ENCODE measurements around the gene IGF2R.
"Not testable (repeated sequence)": the region's sequence is repeated elsewhere in the genome, so short reads cannot be mapped to it uniquely, and the experiment has no call there.

Gene IGF2R

GRCh38 chr6:160078883-160079685, 110.2 kb downstream of the IGF2R start:
- no peak for DNase-seq

GRCh38 chr6:160079686-160080043, 110.8 kb downstream of the IGF2R start:
- DNase-seq: no peak

GRCh38 chr6:160080097-160080496, 111.2 kb downstream of the IGF2R start:
- DNase-seq: no peak

GRCh38 chr6:160081398-160081797, 112.5 kb downstream of the IGF2R start:
- DNase-seq: no peak

GRCh38 chr6:160082627-160083026, 113.7 kb downstream of the IGF2R start:
- DNase-seq: no peak

- no peak for DNase-seq
Measured at GRCh38 chr6:160084198-160084776, 115.4 kb downstream of the IGF2R start.

GRCh38 chr6:160085226-160085625, 116.3 kb downstream of the IGF2R start:
- DNase-seq: no peak

GRCh38 chr6:160085713-160086505, 117.0 kb downstream of the IGF2R start:
- DNase-seq: no peak

- no peak for DNase-seq
Measured at GRCh38 chr6:160086754-160087153, 117.9 kb downstream of the IGF2R start.

GRCh38 chr6:160088069-160088783, 119.3 kb downstream of the IGF2R start:
- no peak for DNase-seq

GRCh38 chr6:160088784-160089533, 120.1 kb downstream of the IGF2R start:
- DNase-seq: no peak

- DNase-seq: no peak
Measured at GRCh38 chr6:160089534-160089897, 120.6 kb downstream of the IGF2R start.

GRCh38 chr6:160090442-160091239, 121.8 kb downstream of the IGF2R start:
- DNase-seq: not testable (repeated sequence)

GRCh38 chr6:160092176-160092575, 123.3 kb downstream of the IGF2R start:
- not testable (repeated sequence) for DNase-seq

- DNase-seq: no peak
Measured at GRCh38 chr6:160092602-160093001, 123.7 kb downstream of the IGF2R start.

GRCh38 chr6:160093061-160093460, 124.2 kb downstream of the IGF2R start:
- no peak for DNase-seq

- DNase-seq: no peak
Measured at GRCh38 chr6:160093946-160094345, 125.1 kb downstream of the IGF2R start.

- no peak for DNase-seq
Measured at GRCh38 chr6:160095146-160095845, 126.4 kb downstream of the IGF2R start.

- no peak for DNase-seq
Measured at GRCh38 chr6:160101277-160102205, 132.7 kb downstream of the IGF2R start.

- DNase-seq: no peak
Measured at GRCh38 chr6:160102399-160102798, 133.5 kb downstream of the IGF2R start.
